Duodenal mucosa (tissue), 2 donors: ENCODE results near the gene SORBS2.
A peak's percentile ranks its signal among the peaks of the same experiment; 100 is the strongest.

ENCODE experiments used
- H3K27ac ChIP-seq: one replicate; pipeline ENCODE4 v1.7.0; 2013; ENCODE audit warnings: low read depth, low read length
- H3K27me3 ChIP-seq, 2 donors: one replicate each; pipeline ENCODE4 v1.7.0; 2013; ENCODE audit warnings: low read length in 2 of 2, control low read depth in 1 of 2; ENCODE audit not compliant: insufficient read depth in 2 of 2, control insufficient read depth in 1 of 2
- H3K36me3 ChIP-seq, 2 donors: one replicate each; pipeline ENCODE4 v1.7.0; 2013; ENCODE audit warnings: low read length in 2 of 2, control low read depth in 1 of 2; ENCODE audit not compliant: insufficient read depth in 2 of 2, control insufficient read depth in 1 of 2
- H3K4me1 ChIP-seq, 2 donors: one replicate each; pipeline ENCODE4 v1.7.0; 2013; ENCODE audit warnings: low read length in 2 of 2, control low read depth in 1 of 2; ENCODE audit not compliant: insufficient read depth in 2 of 2, control insufficient read depth in 1 of 2
- H3K4me3 ChIP-seq, 2 donors: one replicate each; pipeline ENCODE4 v1.7.0; 2013; ENCODE audit warnings: low read length in 2 of 2, low read depth in 1 of 2
- H3K9ac ChIP-seq, 2 donors: one replicate each; pipeline ENCODE4 v1.7.0; 2013; ENCODE audit warnings: low read length in 2 of 2, low read depth in 1 of 2
- H3K9me3 ChIP-seq, 2 donors: one replicate each; pipeline ENCODE4 v1.7.0; 2013; ENCODE audit warnings: low read length in 2 of 2, control low read depth in 1 of 2; ENCODE audit not compliant: control insufficient read depth in 1 of 2

SORBS2 gene

DNA sequence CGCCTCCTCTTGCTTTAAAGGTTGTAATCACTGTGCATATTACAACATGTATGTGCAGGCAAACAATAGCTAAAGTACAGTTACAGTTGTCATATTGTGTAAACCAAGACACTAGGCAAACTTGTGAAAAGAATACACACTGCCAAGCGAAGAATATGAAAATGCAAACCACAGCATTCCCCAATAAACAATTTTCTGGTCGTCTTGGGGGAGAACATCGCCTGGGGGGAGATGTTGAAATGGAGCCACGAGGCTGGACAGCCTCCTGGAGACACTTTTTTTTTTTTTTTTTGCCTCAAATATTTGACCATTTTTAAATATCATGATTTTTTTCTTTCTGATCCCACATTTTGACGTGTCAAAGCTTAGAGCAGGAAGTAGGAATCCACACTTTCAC is 225.0 kb downstream of the SORBS2 start:
- Histone ChIP-seq H3K9ac (no peak overlapping the region), H3K27ac (no peak overlapping the region), H3K9me3 (no peaks in the 10 kb centered on the region), H3K4me3 (peak overlapping the region in 1 of 2 donors; percentile 19), H3K36me3 (no peaks in the 10 kb centered on the region), H3K27me3 (no peaks in the 10 kb centered on the region), H3K4me1 (no peaks in the 10 kb centered on the region)

DNA sequence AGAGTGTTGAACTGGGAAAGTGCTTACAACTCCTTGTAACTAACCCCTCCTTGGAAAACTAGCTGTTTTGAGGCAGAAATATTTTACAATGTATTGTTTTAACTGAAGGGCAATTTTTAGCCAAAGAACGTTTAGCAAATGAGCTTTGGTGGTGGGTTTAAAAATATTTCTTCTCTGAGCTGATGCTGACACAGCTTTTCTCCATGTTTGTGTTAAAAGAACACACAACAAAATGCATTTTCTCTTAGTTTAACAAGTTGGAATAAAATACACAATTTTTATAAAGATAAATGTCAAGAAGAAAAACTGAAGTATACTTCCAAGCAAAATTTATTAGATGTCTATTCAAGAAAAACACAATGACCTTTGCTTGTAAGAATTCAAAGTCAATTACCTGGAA is 226.8 kb downstream of the SORBS2 start:
- H3K9me3 ChIP-seq, result no peaks in the 10 kb centered on the region
- H3K4me3 ChIP-seq, result no peak overlapping the region
- no peak overlapping the region for H3K27ac ChIP-seq
- H3K27me3 ChIP-seq, result no peaks in the 10 kb centered on the region
- no peaks in the 10 kb centered on the region for H3K4me1 ChIP-seq
- no peaks in the 10 kb centered on the region for H3K36me3 ChIP-seq
- H3K9ac ChIP-seq, result no peak overlapping the region

DNA sequence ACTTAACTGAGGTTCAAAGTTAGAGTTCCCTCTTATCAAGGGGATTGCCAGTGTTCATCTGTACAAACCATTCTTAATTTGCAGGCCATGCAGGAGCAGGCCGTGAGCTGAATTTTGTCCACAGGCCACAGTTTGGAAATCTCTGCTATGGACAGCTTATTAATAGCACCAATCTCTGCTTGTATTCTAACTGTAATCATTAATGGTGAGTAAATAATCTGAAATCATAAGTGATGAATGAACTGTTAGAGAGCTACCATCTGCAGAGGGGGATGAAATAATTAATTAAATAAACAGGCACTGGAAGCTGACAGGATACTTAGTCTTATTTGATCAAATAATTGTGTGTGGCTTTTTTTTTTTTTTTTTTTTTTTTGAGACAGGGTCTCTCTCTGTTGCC is 228.2 kb downstream of the SORBS2 start:
- Histone ChIP-seq H3K36me3 (no peaks in the 10 kb centered on the region), H3K4me3 (no peak overlapping the region), H3K27ac (no peak overlapping the region), H3K9ac (no peak overlapping the region), H3K9me3 (no peaks in the 10 kb centered on the region), H3K4me1 (no peaks in the 10 kb centered on the region), H3K27me3 (no peaks in the 10 kb centered on the region)

DNA sequence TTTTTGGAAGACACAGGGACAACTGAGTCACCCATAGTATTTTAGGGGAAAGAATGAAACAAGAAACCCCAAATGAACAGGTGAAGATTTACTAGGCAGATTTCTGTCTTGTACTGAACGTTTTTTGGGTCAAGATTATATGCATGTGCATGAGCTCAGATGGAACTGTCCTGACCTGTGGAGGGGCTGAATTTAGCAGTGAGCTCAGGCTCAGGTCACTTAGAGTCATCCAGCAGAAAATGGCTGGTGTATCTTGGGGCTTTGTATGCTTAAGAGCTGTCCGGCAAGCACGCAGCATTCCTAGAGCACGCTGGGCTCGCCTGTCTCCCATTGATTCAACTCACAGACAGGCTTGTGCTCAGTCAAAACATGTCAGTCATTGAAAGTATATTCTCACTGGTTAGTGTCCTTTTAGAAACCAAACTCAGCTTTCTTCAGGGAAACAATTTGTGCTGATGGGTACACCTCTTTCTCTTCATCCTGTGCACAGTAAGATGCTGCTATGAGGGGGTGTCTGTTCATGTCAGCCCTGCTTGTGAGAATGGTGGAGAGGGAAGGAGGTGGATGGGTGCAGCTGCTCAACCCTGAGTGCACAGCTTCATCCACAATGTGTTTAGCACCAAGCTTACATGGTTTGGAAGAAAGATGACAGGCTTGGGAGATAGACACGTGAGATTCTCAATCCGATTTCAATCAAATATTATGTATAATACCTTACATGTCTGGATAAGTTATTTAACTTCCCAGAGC is 229.2 kb downstream of the SORBS2 start:
- no peaks in the 10 kb centered on the region for H3K27me3 ChIP-seq
- H3K9me3 ChIP-seq, result no peaks in the 10 kb centered on the region
- no peak overlapping the region for H3K27ac ChIP-seq
- H3K36me3 ChIP-seq, result no peaks in the 10 kb centered on the region
- no peak overlapping the region for H3K4me3 ChIP-seq
- no peak overlapping the region for H3K9ac ChIP-seq
- H3K4me1 ChIP-seq, result no peaks in the 10 kb centered on the region

DNA sequence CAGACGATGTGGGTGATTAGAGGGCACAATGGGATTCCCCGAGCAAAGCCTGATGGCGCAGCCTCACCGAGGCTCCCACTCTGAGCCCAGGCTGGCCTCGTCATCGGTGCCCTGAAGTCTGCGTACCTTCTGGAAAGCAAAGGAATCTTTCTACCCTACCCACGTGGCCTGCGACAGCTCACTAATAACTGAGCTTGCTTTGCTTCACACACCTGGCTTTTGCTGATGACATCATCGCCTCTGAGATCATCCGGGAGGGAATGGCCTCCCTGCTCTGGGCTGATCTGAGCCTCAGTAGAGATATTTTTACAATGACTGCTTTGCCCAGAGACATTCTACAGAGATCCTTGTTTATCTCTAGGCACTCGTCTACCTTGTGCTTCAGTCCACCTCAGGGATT is 231.3 kb downstream of the SORBS2 start:
- H3K27ac ChIP-seq, result no peak overlapping the region
- H3K4me1 ChIP-seq, result no peaks in the 10 kb centered on the region
- H3K9me3 ChIP-seq, result no peaks in the 10 kb centered on the region
- H3K36me3 ChIP-seq, result no peaks in the 10 kb centered on the region
- H3K27me3 ChIP-seq, result no peaks in the 10 kb centered on the region
- no peak overlapping the region for H3K9ac ChIP-seq
- no peak overlapping the region for H3K4me3 ChIP-seq

DNA sequence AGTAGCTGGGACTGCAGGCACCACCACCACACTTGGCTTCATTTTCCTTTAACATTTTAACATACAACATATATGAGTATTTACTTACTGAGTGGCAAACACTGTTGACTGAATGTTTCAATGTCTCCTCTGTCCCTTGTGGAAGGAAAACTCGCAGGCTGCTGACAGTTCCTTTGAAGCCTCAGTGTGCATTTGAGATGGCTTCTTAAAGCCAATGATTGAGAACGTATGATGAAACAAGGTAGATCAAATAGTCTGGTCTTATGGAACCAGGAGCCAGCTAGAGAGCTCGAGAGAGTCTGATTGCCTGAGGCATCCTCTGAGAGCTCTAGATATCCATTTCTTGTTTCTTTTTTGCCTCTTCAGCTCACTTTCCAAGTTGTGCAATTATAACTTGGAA is 233.7 kb downstream of the SORBS2 start:
- H3K9ac ChIP-seq, result no peak overlapping the region
- H3K9me3 ChIP-seq, result no peaks in the 10 kb centered on the region
- H3K27me3 ChIP-seq, result no peaks in the 10 kb centered on the region
- no peaks in the 10 kb centered on the region for H3K36me3 ChIP-seq
- no peak overlapping the region for H3K4me3 ChIP-seq
- peaks cover 0 to 3% of the 10 kb centered on the region in 2 donors for H3K4me1 ChIP-seq
- H3K27ac ChIP-seq, result no peak overlapping the region

DNA sequence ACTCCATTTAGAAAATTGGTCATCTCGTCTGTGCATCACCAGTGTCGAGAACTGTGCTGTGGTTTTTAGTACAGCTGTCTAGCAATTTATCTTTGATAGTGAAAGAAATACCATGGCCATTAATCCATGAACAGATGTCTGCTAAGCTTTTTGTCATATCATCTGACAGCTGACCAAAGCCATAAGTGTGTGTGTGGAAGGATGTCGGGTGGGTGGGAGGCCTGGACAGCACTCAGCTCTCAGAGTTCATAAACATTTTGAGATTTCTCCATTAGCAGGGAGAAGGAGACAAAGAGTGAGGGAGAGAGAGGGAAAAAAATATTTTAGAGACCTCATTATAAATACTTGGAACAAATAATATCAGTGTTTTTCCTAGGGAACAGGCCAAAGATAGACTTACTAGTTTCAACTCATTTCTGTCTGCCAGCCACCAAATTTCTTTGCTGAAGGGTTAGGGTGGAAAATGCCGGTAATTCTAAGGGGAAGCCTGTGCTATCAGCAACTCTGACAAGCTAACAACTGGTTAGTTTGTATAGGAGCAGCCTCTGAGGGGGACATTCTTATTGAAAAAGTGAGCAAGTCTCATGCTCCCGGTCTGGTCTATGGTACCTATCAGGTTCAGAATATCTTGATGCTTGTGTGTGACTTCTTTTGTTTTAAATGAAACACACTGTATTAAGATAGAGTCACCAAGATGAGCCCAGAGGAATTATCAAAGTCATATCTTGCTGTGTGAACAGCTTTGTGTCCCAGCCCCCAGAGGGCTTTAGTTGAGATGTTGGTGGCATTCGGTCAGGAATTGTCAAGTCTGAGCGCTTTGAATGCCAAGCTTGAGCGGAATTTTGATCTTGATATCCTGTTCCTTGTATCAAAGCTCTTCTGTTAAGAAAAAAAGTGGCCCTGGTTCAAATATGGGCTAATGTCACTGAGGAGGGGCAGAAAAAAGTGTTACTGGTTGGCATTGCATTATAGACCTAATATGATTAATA is 234.7 kb downstream of the SORBS2 start:
- Histone ChIP-seq H3K27me3 (no peaks in the 10 kb centered on the region), H3K27ac (no peak overlapping the region), H3K9me3 (no peaks in the 10 kb centered on the region), H3K4me1 (peaks cover 0 to 3% of the 10 kb centered on the region in 2 donors), H3K4me3 (no peak overlapping the region), H3K9ac (no peak overlapping the region), H3K36me3 (no peaks in the 10 kb centered on the region)

DNA sequence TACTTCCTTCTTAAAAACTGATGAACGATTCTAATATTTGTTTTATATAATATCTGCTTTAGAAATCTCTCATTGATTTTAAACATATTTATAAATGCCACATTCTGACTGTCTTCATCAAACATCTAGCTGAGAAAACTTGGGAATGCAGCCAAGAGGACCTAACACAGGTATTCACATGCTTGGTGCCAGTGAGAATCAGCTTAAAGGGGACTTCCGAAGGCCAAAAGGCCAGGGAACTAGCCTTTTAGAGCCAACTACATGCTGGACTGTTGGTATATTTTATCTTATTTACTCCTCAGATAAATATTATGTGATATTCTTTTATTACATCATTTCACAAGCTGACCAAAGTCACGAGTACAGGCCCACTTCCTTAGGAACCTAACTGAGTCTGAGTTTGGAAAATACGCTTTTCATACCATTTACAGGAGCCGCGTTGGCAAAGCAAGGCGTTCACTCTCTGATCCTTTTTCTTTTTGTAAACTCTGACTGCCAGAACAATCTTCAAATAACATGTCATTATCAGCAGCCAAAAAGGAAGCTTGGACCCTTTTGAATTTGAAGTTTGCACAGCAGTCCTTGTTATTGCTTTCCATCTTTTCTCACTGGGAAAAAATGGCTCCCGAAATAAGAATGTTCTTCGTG is 235.6 kb downstream of the SORBS2 start:
- H3K36me3 ChIP-seq, result no peaks in the 10 kb centered on the region
- H3K9me3 ChIP-seq, result no peaks in the 10 kb centered on the region
- no peak overlapping the region for H3K4me3 ChIP-seq
- peaks cover 0 to 3% of the 10 kb centered on the region in 2 donors for H3K4me1 ChIP-seq
- H3K27me3 ChIP-seq, result no peaks in the 10 kb centered on the region
- H3K9ac ChIP-seq, result no peak overlapping the region
- no peak overlapping the region for H3K27ac ChIP-seq

DNA sequence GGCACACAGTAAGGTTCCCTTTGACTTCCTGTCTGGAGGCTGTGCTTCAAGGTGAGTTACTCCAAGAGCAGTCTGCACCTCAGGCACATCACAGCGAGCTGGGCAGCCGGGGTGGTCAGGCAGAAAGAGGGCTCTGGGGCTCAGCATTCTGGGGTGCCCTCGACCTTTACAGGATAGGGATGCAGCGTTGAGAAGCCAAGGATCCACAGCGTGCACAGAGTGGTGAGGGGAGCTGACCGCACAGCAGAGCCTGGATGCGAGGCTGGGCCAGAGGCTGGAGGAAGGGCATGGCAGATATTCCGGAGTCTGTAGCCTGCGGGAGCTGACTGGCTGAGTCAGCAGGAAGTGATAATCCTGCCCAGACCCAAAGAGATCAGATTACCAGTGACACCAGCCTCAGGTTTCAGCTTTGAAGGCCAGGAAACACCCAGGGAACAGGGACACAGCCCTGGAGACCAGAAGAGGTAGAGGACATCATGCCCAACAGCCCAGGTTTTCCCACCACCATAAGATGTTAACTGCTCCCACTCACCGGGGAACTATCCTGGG is 238.3 kb downstream of the SORBS2 start:
- Histone ChIP-seq H3K27ac (no peak overlapping the region), H3K4me1 (peaks cover 0 to 3% of the 10 kb centered on the region in 2 donors), H3K36me3 (no peaks in the 10 kb centered on the region), H3K9ac (no peak overlapping the region), H3K9me3 (no peaks in the 10 kb centered on the region), H3K4me3 (no peak overlapping the region), H3K27me3 (no peaks in the 10 kb centered on the region)
